Sciatic nerve (tissue), 2 donors: Measurements from ENCODE around the gene GIGYF2. TPM values are rescaled to one million over a fixed set of nuclear protein-coding genes. Genes with fewer than 3 reads are reported as not detected.

Source experiments
- ATAC-seq: fragments of 200-7000 bp; cut with Tn5 transposase; one replicate; pipeline ENCODE4 v1.9.1; 2020; ENCODE audit warnings: mild to moderate bottlenecking, moderate library complexity
- DNase-seq: peaks from one replicate; pipeline ENCODE4 v3.0.0-alpha.2; 2020; ENCODE audit warnings: low spot score
- intact Hi-C: fragments of 100-400 bp; cut with DNase I; formaldehyde crosslinking; loops from one replicate; pipeline ENCODE4 v1.14.2; 2022
- total RNA-seq: library from RNA; stranded (reverse); fragmentation: NEBNext Ultra II Directional; extraction: Animal tissue kit (Norgen Biotek cat#: 25700); gene quantifications from one replicate; pipeline ENCODE4 v1.2.1, GENCODE V29; 2021
- donor health status: DM: no; HTN: no; CAD: no.
- donor health status: DM: no; HTN: no; CAD: no.

The GIGYF2 gene
- total RNA-seq, 1 donor from 2014 or later = 97.1 TPM

DNA sequence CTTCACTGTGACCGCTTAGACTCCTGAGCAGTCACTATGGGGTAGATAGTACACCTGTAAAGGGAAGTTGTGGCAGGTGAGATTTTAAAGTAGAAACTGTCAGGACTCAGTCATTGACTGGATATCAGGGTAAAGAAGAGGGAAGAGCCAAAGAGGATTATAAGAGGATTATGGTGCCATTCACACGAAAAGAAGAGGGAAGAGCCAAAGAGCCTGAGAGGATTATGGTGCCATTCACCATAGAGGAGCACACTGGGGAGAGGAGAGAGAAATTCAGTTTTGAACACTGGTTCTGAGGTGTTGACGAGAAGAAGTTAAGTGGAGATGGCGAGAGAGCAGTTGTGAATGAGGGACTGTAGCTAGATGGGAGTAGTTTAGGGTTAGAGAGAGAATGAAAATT is 96.1 kb downstream of the GIGYF2 start:
- ATAC-seq = no peak
- no peak for DNase-seq
- intact Hi-C loops = no loop called here

DNA sequence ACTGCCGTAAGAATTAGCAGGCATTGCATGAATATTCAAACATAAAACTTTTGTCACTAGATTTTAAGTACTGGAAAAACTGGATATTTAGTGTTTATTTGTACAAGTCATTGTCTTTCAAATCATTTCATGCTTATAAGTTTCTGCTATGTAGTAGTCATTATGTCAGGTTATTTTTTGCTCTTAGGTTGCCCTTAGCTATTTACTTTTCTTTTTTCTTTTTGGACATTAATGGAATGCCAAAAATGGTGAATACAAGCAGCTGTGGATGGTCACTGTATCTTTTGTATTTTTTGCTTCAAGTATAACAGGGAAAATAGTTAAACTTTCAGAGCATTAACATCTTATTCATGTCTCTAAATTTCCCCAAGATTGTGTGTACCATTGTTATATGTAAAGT is 97.8 kb downstream of the GIGYF2 start:
- ATAC-seq (no peak), DNase-seq (no peak)
- intact Hi-C loops = no loop called here

DNA sequence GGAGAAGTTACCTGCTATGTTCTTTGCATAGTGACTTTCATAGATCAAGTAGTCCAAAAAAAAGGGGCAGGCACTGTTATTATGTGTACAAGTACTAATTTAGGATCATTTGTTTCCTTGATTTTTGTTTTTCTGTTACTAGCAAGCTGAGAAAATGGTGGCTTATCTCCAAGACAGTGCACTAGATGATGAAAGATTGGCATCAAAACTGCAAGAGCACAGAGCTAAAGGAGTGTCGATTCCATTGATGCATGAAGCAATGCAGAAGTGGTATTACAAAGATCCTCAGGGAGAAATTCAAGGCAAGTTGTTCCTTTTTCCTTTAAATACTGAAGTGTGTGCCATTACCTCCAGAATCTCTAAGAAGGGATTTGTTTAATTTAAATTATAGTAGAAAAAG is 98.8 kb downstream of the GIGYF2 start:
- intact Hi-C loops = no loop called here
- DNase-seq (no peak), ATAC-seq (no peak)

DNA sequence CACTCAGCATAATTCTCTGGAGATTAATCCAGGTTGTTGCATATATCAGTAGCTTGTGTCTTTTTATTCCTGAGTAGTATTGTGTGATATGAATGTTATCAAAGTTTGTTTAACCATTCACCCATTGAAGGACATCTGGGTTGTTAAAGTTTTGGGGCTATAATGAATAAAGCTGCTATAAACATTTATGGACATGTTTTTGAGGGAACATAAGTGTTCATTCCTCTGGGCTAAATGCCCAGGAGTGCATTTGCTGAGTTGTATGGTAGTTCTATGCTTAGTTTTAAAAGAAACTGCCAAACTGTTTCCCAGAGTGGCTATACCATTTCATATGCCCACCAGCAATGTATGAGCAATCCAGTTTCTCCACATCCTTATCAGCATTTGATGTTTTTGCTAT is 101.1 kb downstream of the GIGYF2 start:
- DNase-seq (no peak), ATAC-seq (no peak)
- intact Hi-C loops = no loop called here

DNA sequence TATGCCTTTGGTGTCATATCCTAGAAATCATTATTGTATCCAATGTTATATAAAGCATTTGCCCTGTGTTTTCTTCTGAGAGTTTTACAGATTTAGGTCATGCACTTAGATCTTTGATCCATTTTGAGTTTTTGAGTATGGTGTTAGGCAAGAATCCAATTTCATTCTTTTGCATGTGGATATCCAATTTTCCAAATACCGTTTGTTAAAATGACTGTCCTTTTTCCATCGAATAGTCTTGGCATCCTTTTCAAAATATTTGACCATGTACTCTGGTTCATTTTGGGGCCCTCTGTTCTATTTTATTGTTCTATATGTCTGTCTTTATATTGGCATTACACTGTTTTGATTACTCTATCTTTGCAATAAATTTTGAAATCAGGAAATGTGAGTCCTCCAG is 103.0 kb downstream of the GIGYF2 start:
- no peak for ATAC-seq
- intact Hi-C loops = no loop called here
- DNase-seq = no peak

DNA sequence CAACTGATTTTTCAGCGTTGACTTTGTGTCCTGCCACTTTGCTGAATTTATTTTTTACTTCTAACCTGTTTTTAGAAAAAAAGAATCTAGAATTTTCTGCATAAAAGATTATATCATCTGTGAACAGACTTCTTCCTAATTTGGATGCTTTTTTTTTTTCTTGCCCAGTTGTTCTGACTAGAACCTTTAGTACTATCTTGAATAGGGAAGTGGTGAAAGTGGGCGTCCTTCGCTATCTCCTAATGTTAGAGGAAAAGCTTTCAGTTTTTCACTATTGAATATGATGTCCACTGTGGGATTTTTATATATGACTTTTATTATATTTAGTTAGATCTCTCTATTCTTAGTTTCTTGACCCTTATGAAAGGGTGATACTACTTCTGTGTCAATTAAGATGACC is 105.0 kb downstream of the GIGYF2 start:
- intact Hi-C loops = no loop called here
- DNase-seq (no peak), ATAC-seq (no peak)

DNA sequence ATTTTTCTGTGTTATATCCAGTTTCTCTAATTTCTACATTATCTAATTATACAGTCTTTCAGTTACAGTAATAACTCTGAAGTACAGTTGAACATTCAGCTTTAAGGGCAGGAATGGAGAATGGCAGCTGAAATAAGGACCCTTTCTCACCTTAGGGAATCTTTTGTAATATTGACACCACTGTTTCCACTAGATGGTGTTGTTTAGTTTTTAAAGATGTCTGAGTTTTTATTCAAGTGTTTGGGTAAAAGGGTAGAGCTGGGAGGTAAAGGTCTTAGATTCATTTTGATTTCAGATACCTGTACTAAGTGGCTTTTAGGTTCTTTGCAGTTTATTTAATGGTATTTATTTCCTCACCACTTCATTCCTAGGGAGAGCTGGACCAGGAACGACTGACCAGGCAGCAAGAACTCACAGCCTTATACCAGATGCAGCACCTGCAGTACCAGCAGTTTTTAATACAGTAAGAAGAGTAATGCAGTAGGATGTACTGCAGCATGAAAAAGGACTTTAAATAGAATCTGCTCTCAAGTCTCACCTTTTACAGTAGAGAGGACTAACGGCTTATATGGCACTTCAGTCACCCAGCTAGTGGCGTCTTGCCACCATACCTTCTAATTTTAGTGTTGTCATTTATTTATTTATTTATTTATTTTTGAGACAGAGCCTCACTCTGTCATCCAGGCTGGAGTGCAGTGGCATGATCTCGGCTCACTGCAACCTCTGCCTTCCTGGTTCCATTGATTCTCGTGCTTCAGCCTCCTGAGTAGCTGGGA is 112.4 kb downstream of the GIGYF2 start:
- DNase-seq (no peak), ATAC-seq (no peak)
- intact Hi-C loops = no loop called here

DNA sequence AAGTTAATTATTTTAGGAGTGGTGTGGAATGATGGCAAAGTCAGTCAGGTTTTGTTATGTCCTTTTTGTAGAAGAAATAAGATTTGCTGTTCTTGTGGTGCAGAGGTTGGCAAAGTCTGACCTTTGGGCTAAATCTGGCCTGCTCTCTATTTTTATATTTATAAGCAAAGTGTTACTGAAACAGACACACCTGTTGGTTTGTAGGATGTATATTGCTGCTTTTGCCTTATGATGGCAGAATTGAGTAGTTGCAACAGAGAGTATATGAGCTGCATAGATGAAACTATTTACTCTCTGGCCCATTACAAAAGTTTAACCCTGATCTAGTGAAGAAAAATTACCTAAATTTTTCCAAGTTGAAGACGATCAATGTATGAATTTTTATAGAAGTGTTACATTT is 113.3 kb downstream of the GIGYF2 start:
- intact Hi-C loops = no loop called here
- DNase-seq (no peak), ATAC-seq (no peak)

DNA sequence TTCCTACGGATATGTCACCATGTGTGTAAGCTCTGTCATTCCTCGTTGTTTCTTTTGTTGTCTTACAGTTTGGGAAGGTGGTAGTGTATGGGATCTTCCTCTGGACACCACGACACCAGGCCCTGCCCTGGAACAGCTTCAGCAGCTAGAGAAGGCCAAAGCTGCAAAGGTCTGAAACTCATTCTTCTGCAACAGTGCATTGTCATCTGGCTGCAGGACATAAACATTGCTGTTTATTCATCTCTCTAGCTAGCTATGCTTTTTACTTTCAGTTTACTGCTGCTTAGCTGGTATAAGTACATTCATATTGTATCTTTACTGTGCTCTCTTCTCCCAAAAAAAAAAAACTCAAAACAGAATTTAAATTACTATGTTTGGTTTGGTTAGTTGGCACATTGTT is 118.4 kb downstream of the GIGYF2 start:
- intact Hi-C loops = no loop called here
- no peak for DNase-seq
- ATAC-seq = no peak

DNA sequence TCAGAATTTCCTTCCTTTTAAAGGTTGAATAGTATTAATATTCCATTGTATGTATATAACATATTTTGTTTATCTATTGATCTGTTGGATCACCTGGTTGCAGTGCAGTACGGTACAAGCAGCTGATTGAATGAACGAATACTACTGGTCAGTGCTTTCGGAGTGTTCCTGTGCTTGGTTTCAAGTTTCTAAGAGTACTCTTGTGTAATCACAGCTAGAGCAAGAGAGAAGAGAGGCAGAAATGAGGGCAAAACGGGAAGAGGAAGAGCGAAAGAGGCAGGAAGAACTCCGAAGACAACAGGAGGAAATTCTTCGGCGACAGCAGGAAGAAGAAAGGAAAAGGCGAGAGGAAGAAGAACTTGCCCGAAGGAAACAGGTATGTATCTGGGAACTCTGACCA is 119.5 kb downstream of the GIGYF2 start:
- intact Hi-C loops = no loop called here
- DNase-seq (no peak), ATAC-seq (no peak)

DNA sequence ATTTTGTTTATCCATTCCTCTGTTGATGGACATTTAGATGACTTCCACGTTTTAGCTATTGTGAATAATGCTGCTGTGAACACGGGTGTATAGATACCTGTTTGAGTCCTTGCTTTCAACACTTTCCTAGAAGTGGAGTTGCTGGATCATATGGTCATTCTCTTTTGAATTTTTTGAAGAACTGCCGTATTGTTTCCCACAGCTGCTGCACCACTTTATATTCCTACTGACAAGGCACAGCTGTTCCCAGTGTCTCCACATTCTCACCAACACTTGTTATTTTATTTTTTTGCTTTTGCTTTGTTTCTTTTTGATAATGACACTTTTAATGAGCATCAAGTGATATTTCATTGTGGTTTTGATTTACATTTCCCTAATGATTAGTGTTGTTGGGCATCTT is 120.6 kb downstream of the GIGYF2 start:
- intact Hi-C loops = no loop called here

DNA sequence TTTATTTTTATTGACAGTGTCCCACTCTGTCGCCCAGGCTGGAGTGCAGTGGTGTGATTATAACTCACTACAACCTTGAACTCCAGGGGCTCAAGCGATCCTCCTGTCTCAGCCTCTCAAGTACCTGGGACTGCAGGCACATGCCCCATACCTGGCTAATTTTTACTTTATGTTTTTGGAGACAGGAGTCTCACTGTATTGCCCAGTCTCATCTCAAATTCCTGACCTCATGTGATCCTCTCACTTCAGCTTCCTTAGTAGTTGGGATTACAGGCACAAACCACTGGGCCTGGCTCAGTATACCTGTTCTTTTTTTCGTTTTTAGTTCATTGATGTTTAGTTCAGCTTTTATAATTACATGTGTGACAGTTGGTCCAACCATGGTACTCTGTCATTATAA is 132.9 kb downstream of the GIGYF2 start:
- intact Hi-C loops = no loop called here
- ATAC-seq (no peak), DNase-seq (no peak)

More for the DNA sequence above, 120.6 kb downstream of the GIGYF2 start:
- ATAC-seq = no peak
- no peak for DNase-seq

DNA sequence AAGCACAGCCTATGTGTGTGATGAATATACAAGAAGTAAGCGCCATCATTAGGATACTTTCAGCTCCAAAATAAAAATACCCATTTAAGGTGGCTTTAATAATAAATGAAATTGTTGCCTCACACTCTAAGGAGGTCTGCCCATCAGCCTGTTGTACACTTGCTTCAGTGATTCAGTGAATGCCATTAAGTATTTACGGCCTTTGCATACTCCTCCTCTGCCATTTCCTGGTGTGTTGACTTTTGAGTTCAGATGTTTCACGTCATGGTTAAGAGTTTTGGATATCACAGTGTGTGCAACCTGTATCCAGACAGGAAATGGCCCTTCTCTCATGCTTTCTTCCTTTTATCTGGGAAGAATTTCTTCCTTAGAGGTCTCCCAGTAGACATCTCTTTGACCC is 134.4 kb downstream of the GIGYF2 start:
- intact Hi-C loops = no loop called here
- no peak for DNase-seq
- no peak for ATAC-seq

DNA sequence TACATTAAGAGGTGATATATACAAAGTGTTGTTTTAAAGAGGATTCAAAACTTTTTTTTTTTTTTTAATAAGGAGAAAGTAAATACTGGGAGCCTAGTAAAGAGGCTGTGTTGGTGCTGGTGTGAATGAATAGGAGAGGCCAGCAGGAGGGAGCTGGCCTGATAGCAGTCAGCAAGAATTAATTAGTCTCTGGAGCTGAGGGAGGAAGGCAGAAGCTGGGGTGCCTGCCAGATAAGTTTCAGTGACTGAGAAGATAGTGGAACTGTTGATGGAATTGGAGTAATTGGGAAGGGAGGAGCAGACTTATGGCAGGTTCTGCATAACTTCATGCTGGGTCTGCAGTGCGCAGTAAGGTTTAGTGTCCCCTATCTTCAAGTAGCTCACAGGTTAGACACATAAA is 136.7 kb downstream of the GIGYF2 start:
- intact Hi-C loops = no loop called here
- ATAC-seq = no peak
- no peak for DNase-seq

DNA sequence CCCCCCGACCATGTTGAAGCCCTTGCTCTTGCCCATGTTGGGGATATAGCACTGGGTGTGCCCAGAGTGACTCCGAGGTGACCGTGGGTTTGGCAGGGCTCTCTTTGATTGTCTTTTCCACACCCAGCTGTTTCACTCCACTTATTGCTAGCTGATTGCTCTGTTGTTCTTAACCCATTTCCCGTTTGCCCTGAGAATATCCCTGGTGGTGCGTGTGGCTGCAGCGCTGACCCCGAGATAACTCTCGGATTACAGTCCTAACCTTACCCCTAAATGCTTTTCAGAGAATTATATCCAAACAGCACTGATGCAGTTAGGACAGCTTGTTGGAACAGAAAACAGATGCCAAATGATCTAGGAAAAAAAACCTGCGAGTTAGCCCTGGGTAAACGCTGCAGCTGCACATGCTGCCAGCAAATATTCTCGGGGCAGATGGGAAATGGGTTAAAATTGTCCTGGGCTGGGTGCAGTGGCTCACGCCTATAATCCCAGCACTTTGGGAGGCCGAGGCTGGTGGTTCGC is 138.6 kb downstream of the GIGYF2 start:
- intact Hi-C loops = no loop called here
- ATAC-seq (no peak), DNase-seq (no peak)

DNA sequence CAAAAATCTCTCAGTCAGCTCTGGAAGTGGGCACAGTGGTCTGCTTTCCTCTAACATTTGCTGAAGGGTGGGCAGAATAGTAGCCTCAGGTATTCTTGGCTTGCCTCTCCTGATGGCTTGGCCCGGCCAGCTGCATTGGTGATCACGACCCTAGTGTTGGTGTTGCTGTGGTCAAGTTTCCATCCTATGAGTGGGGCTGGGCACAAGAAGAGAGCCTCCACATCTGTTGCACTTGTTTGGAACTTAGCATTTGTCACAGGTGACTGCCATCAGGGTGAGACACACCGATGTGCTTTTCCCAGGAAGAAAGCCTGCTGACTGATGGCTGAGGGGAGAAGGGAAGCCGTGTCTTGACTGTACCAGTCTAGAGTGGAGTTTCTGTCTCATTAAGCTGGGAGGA is 139.8 kb downstream of the GIGYF2 start:
- intact Hi-C loops = no loop called here
- ATAC-seq (no peak), DNase-seq (no peak)

DNA sequence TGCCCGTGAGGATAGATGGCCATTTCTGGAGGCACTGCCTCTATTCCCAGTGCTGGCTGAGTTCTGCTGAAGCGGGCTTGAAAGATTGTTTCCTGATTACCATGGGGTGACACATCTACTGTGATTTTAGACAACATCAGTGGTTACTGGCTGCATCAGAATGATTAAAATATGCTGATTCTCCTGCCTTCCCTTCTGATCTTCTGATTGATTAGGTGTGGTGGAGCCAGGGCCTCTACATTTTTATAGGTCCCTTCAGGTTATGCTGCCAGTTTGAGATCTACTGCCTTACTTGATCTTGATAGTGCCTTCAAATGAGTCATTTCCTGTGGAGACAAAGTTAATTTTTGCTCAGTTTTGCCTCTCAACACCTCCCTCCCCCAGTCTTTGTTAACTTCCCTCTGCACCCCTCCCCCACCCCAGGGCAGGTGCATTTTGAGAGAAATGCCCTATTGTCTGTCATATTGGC is 141.3 kb downstream of the GIGYF2 start:
- intact Hi-C loops = no loop called here
- no peak for ATAC-seq
- DNase-seq = no peak

DNA sequence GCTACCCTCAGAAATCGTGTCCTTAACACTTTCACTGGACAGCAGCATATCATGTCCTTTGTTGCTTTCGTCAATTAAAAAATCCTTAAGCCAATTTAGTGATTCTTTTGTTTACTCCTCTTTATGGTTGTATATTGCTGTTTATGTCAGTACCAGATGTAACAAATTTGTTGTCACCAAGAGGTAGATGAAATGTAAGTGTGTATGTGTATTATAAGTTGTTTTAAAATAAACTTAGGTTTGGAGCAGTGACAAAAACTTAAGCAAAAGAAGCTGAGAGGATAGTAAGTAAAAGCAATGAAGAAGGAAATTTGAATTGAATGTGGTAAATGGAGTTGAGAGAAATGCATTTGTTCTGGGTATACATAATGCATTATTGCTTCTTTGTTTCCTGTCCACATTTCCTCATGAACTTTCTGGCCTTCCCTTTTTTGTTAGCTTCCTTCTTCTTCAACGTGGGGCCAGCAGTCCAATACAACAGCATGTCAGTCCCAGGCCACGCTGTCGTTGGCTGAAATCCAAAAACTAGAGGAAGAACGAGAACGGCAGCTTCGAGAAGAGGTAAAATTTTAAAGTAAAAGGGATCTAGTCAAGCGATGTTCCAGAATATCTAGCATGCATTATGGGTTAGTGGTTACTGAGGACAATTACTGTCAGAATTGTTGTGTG is 142.4 kb downstream of the GIGYF2 start:
- ATAC-seq (peak; percentile 50), DNase-seq (peak; percentile 67)
- intact Hi-C loops = no loop called here

DNA sequence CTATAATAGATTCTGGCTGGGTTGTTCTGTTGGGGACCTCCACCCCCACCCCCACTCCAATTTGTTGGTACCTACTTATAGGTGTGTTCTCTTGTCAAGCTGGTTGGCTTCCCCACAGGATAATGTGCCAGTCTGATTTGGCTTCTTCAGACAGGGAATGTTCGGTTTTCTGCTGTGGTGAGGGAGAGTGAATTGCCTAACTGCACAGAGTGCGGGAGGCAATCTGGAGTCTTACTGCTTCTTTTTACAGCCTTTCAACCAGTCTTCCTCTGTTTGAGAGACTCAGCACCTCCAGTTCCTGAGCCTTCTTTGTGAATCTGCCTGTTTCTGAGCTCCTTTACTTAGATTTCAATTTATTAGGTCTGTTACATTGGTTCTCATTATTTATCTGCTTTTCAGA is 145.6 kb downstream of the GIGYF2 start:
- DNase-seq (no peak), ATAC-seq (no peak)
- intact Hi-C loops = no loop called here

DNA sequence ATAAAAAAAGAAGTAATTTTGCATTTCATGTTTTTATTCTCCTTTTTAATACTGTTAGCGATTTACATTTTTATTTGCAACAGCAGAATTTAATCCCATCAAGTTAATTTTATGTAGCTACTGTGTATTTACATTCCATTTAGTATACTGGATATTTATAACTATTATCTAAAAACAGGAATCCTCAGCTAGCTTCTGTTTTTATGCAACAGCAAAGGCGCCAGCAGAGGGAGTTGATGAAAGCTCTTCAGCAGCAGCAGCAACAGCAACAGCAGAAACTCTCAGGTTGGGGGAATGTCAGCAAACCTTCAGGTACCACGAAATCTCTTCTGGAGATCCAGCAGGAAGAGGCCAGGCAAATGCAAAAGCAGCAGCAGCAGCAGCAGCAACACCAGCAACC is 146.7 kb downstream of the GIGYF2 start:
- DNase-seq (no peak), ATAC-seq (no peak)
- intact Hi-C loops = no loop called here

DNA sequence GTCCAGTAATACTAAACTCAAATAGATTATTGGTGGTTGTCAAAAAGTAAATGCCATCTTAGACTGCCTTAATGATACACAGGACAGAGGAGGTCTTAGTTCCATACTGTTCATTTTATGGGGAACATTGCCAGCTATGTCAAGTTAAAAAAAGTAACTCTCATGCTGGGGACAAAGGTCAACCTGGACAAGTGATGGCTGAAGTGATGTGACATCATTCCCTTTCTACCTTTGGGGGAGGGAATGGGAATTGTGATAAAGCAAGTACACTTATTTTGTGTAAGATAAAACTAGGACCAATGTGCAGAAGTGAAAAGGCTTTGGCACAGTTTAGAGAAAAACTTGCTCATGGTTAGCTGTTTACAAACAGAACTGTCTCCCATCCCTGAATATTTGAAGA is 148.9 kb downstream of the GIGYF2 start:
- intact Hi-C loops = no loop called here
- ATAC-seq (no peak), DNase-seq (no peak)
